ENCODE data around the gene SEMA7A. TPM values are rescaled to one million over a fixed set of nuclear protein-coding genes. Genes with fewer than 3 reads are reported as not detected.

Gene SEMA7A
- total and polyA plus RNA-seq, 9 of the 15 experiments (the other 6 are each of a cell fraction or from before 2014, with no cell fraction given): 0.04 to 8.2 (median 5.4) TPM; not detected in 1

DNA sequence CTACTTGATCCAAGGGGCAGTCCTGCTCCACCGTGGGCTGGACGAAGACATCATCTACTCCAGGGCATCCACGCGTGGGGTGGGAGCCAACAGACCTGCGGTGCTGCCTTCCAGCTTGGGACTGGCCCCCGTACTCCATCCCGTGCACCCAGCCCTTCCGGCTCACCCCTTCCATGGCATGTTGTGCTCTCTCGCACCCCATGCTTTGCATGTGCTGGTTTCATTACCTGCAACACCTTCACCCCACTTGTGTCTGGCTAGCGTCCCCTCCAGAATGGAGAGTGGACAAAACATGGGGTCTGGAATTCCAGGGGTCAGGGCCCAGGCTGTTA is 30.2 kb downstream of the SEMA7A start (continued):
- no peak for TF ChIP-seq HES1 (IDR thresholded peaks at IDR 0.05; ENCODE audit: low read depth)

DNA sequence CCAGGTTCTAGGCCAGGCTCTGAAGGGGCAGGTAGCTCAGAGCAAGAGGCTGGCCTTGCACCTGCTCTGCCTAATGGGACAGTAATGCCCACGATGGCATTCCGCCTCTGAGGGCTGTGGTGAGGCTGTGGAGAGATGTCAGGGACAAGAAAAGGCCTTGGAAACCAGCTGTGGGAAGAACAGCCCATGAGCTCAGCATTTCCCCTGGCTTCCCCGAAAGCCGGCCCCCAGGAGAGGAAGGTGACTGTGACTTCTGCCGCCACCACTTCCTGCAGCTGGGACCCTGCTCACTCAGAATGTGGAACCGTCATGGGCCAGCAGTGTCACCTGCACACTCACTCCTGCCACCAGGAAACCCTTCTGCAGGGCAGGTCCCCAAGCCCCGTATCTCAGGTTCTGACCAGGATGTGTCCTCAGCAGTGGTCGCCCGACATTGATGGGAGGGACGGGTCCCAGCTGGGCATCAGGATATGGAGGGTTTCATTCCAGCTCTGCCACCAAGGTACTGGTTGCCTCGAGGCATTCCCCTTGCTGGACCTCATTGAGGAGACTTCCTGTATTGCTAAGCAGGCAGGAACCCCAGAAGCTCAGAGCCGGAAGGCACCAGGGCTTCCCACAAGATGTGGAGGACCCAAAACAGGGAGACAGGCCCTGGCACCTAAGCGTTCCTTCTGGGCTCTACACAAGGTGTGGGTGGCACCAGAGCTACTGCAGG is 30.7 kb downstream of the SEMA7A start:
- Histone ChIP-seq H3K4me1 (replicated peaks in 1 of 2; ENCODE audit: control insufficient read depth in 2 of 2, insufficient read depth in 2 of 2, low read length in 2 of 2) (peaks cover 58 to 64% of the 10 kb centered on the region in 2 experiments), H3K9ac (ENCODE audit: insufficient read depth in 1 of 2, low read depth in 2 of 2, low read length in 2 of 2) (peak overlapping the region in 1 of 2 experiments; percentile 78; a peak in 2 of 4 replicates), H3K4me3 (no peak overlapping the region), H3K9me3 (replicated peaks; ENCODE audit: control insufficient read depth, insufficient read depth, low read depth, low read length) (no peaks in the 10 kb centered on the region), H3K27ac (ENCODE audit: extremely low read depth, low read depth, low read length) (no peak overlapping the region), H3K36me3 (ENCODE audit: control insufficient read depth, insufficient read depth, low read length) (no peaks in the 10 kb centered on the region), H3K9me1 (ENCODE audit: control insufficient read depth, insufficient read depth, low read length) (no peaks in the 10 kb centered on the region), H3K79me2 (ENCODE audit: control insufficient read depth, insufficient read depth, low read length) (no peaks in the 10 kb centered on the region), H3K27me3 (ENCODE audit: control insufficient read depth in 2 of 2, insufficient read depth in 2 of 2, low read length in 2 of 2) (no peaks in the 10 kb centered on the region), H3K4me2 (ENCODE audit: insufficient read depth, low read length) (no peak overlapping the region), H4K20me1 (replicated peaks; ENCODE audit: control insufficient read depth, insufficient read depth, low read length) (no peaks in the 10 kb centered on the region), H2AFZ (ENCODE audit: low read depth, low read length) (peak overlapping the region; percentile 34)
- FAIRE-seq (no peak), DNase-seq (ENCODE audit: extremely low read depth in 1 of 4, low spot score in 3 of 4) (no peak), ATAC-seq (no peak)
- TF ChIP-seq, protein P1, sequence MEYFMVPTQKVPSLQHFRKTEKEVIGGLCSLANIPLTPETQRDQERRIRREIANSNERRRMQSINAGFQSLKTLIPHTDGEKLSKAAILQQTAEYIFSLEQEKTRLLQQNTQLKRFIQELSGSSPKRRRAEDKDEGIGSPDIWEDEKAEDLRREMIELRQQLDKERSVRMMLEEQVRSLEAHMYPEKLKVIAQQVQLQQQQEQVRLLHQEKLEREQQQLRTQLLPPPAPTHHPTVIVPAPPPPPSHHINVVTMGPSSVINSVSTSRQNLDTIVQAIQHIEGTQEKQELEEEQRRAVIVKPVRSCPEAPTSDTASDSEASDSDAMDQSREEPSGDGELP (CRISPR knock-in tag; IDR thresholded peaks at IDR 0.05; ENCODE audit: borderline replicate concordance): peak; percentile 63
- TF ChIP-seq GABPA (tag; conservative IDR thresholded peaks at IDR 0.05; ENCODE audit: low read depth) (peak; percentile 44; the same call in 1 of the 2 replicates), ZNF79 (CRISPR knock-in tag; IDR thresholded peaks at IDR 0.05; ENCODE audit: low read depth) (no peak)
- intact Hi-C loops (cut with micrococcal nuclease) (no loop called here), in situ Hi-C loops (cut with MboI) (no loop called here)
- BruUV-seq (replicated peaks): no TSS peak
- WGBS (ENCODE audit: insufficient coverage, low coverage, missing lambda C conversion rate): 53% methylated on average over 13 of the region's 13 CpGs
- POLR2A ChIA-PET: interaction anchor here (0.6 to 3.9 kb wide), 3 partner anchors 9 to 58 kb away, joined by 3 to 24 read pairs (median 5); partner anchors contain the start of gene UBL7
- CTCF ChIA-PET (ENCODE audit: low intra/inter-chr PET ratio): no interaction called here

Data from K562 (cell line).